Karpas-422 (cell line): Measurements from ENCODE around the gene NIFK. TPM values are rescaled to one million over a fixed set of nuclear protein-coding genes. Genes with fewer than 3 reads are reported as not detected.
"Not testable (repeated sequence)": the region's sequence is repeated elsewhere in the genome, so short reads cannot be mapped to it uniquely, and the experiment has no call there.

Experiments
- DNase-seq: peaks from one replicate; pipeline ENCODE4 v3.0.0-alpha.2; 2015
- H2AFZ ChIP-seq: fragments of 200-600 bp; sonication (generic); 2 replicates; pipeline ENCODE4 v1.6.1; 2014; ENCODE audit warnings: antibody characterized with exemption, low read length, mixed read lengths
- H3K27ac ChIP-seq: fragments of 200-600 bp; sonication (generic); 2 replicates; pipeline ENCODE4 v1.5.1; 2014; ENCODE audit warnings: mild to moderate bottlenecking, low read length, moderate library complexity
- H3K27me3 ChIP-seq: fragments of 200-600 bp; sonication (generic); 2 replicates; pipeline ENCODE4 v1.6.1; 2014; ENCODE audit warnings: low read length, mixed read lengths
- H3K36me3 ChIP-seq: fragments of 200-600 bp; sonication (generic); 2 replicates; pipeline ENCODE4 v1.6.1; 2014; ENCODE audit warnings: low read length, mixed read lengths; ENCODE audit not compliant: insufficient read depth
- H3K4me1 ChIP-seq: fragments of 200-600 bp; sonication (generic); 2 replicates; pipeline ENCODE4 v1.6.1; 2014; ENCODE audit warnings: mild to moderate bottlenecking, low read length, mixed read lengths
- H3K4me2 ChIP-seq: fragments of 200-600 bp; sonication (generic); 2 replicates; pipeline ENCODE4 v1.6.1; 2014; ENCODE audit warnings: low read length, low read depth, mild to moderate bottlenecking; ENCODE audit not compliant: poor library complexity, severe bottlenecking
- H3K4me3 ChIP-seq: fragments of 200-600 bp; sonication (generic); 2 replicates; pipeline ENCODE4 v1.5.1; 2014; ENCODE audit warnings: mild to moderate bottlenecking, antibody characterized with exemption, low read length, mixed read lengths
- H3K79me2 ChIP-seq: fragments of 200-600 bp; sonication (generic); 2 replicates; pipeline ENCODE4 v1.6.1; 2014; ENCODE audit warnings: mild to moderate bottlenecking, low read length, mixed read lengths
- H3K9ac ChIP-seq: fragments of 200-600 bp; sonication (generic); 2 replicates; pipeline ENCODE4 v1.6.0; 2014; ENCODE audit warnings: low read length
- H3K9me2 ChIP-seq: fragments of 200-600 bp; sonication (generic), shearing (Covaris generic); replicated peaks from 2 replicates; pipeline ENCODE4 v1.6.0; 2014; ENCODE audit warnings: mild to moderate bottlenecking, low read length, moderate library complexity; ENCODE audit not compliant: insufficient read depth
- H3K9me3 ChIP-seq: fragments of 300-700, 200-600 bp; sonication (generic); 2 replicates; pipeline ENCODE4 v1.6.1; 2014; ENCODE audit warnings: low read length, mixed read lengths
- H4K20me1 ChIP-seq: fragments of 200-600 bp; sonication (generic); 2 replicates; pipeline ENCODE4 v1.6.1; 2014; ENCODE audit warnings: mild to moderate bottlenecking, antibody characterized with exemption, low read length, low read depth; ENCODE audit not compliant: insufficient read depth
- total RNA-seq: library from RNA; depleted of rRNA; stranded (reverse); fragments of >200 nt; shearing (Covaris generic); gene quantifications from 2 replicates; pipeline ENCODE4 v1.2.3, GENCODE V29; 2014; ENCODE audit warnings: low replicate concordance

Gene NIFK
- total RNA-seq, 1 experiment from 2014 or later, result 88.2 TPM

- DNase-seq, result no peak
- Histone ChIP-seq H3K9ac (no peak overlapping the region), H3K9me3 (no peaks in the 10 kb centered on the region), H3K4me2 (no peak overlapping the region), H3K9me2 (no peaks in the 10 kb centered on the region), H2AFZ (no peak overlapping the region), H3K27me3 (no peaks in the 10 kb centered on the region), H3K4me1 (peaks cover 23% of the 10 kb centered on the region), H3K4me3 (no peak overlapping the region), H3K79me2 (no peaks in the 10 kb centered on the region), H3K27ac (no peak overlapping the region), H3K36me3 (no peaks in the 10 kb centered on the region), H4K20me1 (no peaks in the 10 kb centered on the region)
These were observed 39.5 kb downstream of the NIFK start for GRCh38 chr2:121697108-121697631.

DNA sequence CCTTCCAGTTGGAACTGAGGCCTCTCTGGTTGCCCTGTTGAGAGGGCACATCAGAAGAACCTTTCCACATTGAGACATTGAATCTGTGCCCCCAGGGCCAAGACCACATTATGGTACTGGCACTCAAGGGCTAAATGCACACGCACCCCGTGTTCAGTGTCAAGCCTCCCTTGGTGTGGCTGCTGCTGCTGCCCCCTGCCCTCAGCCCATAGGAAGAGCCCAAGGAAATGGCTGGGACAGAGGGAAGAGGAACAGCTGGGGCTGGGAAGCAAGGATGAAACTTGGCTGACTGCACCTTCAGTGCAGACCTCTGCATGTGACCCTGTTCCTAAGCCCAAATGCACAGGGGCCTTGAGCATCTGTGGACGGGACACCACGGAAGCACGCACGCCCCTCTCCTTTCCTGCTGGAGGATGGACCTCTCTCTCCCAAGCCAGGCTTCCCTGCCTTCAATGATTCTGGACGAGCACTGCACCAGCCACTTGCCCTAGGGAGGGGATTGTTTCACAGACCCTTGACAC lies 40.2 kb downstream of the NIFK start:
- no peak overlapping the region for H3K4me3 ChIP-seq
- H3K4me2 ChIP-seq, result no peak overlapping the region
- no peaks in the 10 kb centered on the region for H3K9me3 ChIP-seq
- no peaks in the 10 kb centered on the region for H3K36me3 ChIP-seq
- H3K27ac ChIP-seq, result no peak overlapping the region
- peaks cover 23% of the 10 kb centered on the region for H3K4me1 ChIP-seq
- no peaks in the 10 kb centered on the region for H3K27me3 ChIP-seq
- no peaks in the 10 kb centered on the region for H3K9me2 ChIP-seq
- no peaks in the 10 kb centered on the region for H4K20me1 ChIP-seq
- H3K9ac ChIP-seq, result no peak overlapping the region
- H3K79me2 ChIP-seq, result no peaks in the 10 kb centered on the region
- H2AFZ ChIP-seq, result no peak overlapping the region
- DNase-seq, result no peak

DNA sequence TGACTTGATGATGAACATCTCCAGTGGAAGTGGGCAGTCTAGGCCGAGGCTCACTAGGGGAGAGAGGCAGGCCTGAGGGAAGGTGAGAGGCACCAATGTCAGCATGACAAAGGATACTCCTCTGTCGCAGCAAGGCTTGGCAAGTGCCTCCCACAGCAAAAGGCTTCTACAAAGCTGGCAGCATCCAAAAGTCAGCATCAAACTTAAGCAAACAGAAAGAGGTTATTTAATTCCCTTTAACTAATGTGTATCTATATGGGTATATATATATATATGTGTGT lies 41.6 kb downstream of the NIFK start:
- no peak overlapping the region for H2AFZ ChIP-seq
- H3K4me3 ChIP-seq, result no peak overlapping the region
- peak overlapping the region; percentile 32 for H3K4me2 ChIP-seq

GRCh38 chr2:121694398-121695170 lies 42.1 kb downstream of the NIFK start:
- no peaks in the 10 kb centered on the region for H3K9me2 ChIP-seq
- no peaks in the 10 kb centered on the region for H3K27me3 ChIP-seq
- peak; percentile 53 for DNase-seq

More for the DNA sequence above, 41.6 kb downstream of the NIFK start:
- Histone ChIP-seq H4K20me1 (no peaks in the 10 kb centered on the region), H3K9me2 (no peaks in the 10 kb centered on the region), H3K27me3 (no peaks in the 10 kb centered on the region), H3K9ac (no peak overlapping the region), H3K9me3 (no peaks in the 10 kb centered on the region), H3K36me3 (no peaks in the 10 kb centered on the region), H3K27ac (no peak overlapping the region), H3K4me1 (peaks cover 23% of the 10 kb centered on the region), H3K79me2 (no peaks in the 10 kb centered on the region)
- DNase-seq, result no peak

DNA sequence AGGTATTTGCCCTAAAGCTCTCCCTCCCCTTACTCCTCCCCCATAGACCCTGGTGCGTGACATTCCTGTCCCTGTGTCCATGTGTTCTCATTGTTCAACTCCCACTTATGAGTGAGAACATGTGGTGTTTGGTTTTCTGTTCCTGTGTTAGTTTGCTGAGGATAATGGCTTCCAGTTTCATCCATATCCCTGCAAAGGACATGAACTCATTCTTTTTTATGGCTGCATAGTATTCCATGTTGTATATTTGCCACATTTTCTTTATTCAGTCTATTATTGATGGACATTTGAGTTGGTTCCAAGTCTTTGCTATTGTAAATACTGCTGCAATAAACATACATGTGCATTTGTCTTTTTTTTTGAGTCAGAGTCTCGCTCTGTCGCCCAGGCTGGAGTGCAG lies 46.1 kb downstream of the NIFK start:
- H3K79me2 ChIP-seq, H3K27me3 ChIP-seq, H4K20me1 ChIP-seq, H3K9ac ChIP-seq, H3K9me2 ChIP-seq, H3K27ac ChIP-seq, H2AFZ ChIP-seq, DNase-seq, H3K4me2 ChIP-seq, H3K9me3 ChIP-seq, H3K4me3 ChIP-seq, H3K36me3 ChIP-seq: not testable (repeated sequence)
- peaks cover 27% of the 10 kb centered on the region for H3K4me1 ChIP-seq

More at GRCh38 chr2:121694398-121695170, 42.1 kb downstream of the NIFK start:
- Histone ChIP-seq H3K9ac (no peak overlapping the region), H4K20me1 (no peaks in the 10 kb centered on the region), H3K9me3 (no peaks in the 10 kb centered on the region), H3K4me3 (no peak overlapping the region), H3K4me1 (peaks cover 18% of the 10 kb centered on the region), H3K36me3 (no peaks in the 10 kb centered on the region), H3K79me2 (no peaks in the 10 kb centered on the region), H2AFZ (no peak overlapping the region), H3K27ac (no peak overlapping the region), H3K4me2 (peak overlapping the region; percentile 32)

GRCh38 chr2:121690095-121690494 lies 46.6 kb downstream of the NIFK start:
- no peak overlapping the region for H2AFZ ChIP-seq
- H3K9me2 ChIP-seq, result no peaks in the 10 kb centered on the region
- no peaks in the 10 kb centered on the region for H3K9me3 ChIP-seq

DNA sequence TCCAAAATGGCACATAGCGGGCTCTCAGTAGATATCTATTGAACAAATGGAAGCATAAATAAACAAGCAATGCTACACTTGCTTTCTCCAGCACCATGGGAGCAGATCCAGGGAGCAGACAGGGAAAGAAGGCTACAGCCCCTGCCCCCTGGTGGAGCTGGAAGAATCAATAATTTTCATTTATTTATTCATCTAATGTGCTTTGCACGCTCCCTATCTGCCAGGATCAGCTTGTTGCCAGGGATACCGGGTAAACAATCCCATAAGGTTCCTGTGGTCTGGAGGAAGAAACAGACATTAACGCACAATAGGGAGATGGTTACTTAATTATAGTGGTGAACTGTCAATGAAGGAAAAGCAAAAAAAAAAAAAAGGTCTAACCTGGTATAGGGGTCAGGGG lies 47.3 kb downstream of the NIFK start:
- no peak overlapping the region for H3K27ac ChIP-seq
- no peaks in the 10 kb centered on the region for H3K79me2 ChIP-seq
- H3K4me2 ChIP-seq, result no peak overlapping the region
- DNase-seq, result no peak
- no peaks in the 10 kb centered on the region for H3K9me3 ChIP-seq
- peaks cover 19% of the 10 kb centered on the region for H3K4me1 ChIP-seq
- no peaks in the 10 kb centered on the region for H3K36me3 ChIP-seq
- no peak overlapping the region for H3K4me3 ChIP-seq
- no peaks in the 10 kb centered on the region for H3K9me2 ChIP-seq
- H3K9ac ChIP-seq, result no peak overlapping the region
- no peak overlapping the region for H2AFZ ChIP-seq
- H3K27me3 ChIP-seq, result no peaks in the 10 kb centered on the region
- H4K20me1 ChIP-seq, result no peaks in the 10 kb centered on the region

More at GRCh38 chr2:121690095-121690494, 46.6 kb downstream of the NIFK start:
- no peaks in the 10 kb centered on the region for H3K79me2 ChIP-seq
- H3K27me3 ChIP-seq, result no peaks in the 10 kb centered on the region
- no peaks in the 10 kb centered on the region for H4K20me1 ChIP-seq
- H3K36me3 ChIP-seq, result no peaks in the 10 kb centered on the region
- no peak overlapping the region for H3K9ac ChIP-seq
- peaks cover 26% of the 10 kb centered on the region for H3K4me1 ChIP-seq
- DNase-seq, result no peak
- no peak overlapping the region for H3K4me3 ChIP-seq
- no peak overlapping the region for H3K27ac ChIP-seq
- no peak overlapping the region for H3K4me2 ChIP-seq

DNA sequence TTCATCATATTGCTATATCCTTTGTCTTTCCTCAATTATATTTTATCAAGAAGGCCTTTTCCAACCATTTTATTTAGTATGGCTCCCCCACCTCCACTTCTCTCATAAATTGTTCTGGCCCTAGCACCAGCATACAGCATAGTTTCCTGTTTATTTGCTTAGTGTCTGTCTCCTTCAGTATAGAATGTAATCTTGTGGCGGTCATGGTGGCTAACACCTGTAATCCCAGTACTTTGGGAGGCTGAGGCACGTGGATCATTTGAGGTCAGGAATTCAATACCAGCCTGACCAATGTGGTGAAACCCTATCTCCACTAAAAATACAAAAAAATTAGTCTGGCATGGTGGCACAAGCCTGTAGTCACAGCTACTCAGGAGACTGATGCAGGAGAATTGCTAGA lies 47.9 kb downstream of the NIFK start:
- Histone ChIP-seq H3K9ac (no peak overlapping the region), H3K4me2 (no peak overlapping the region), H3K4me3 (no peak overlapping the region), H3K79me2 (no peaks in the 10 kb centered on the region), H4K20me1 (no peaks in the 10 kb centered on the region), H3K9me2 (no peaks in the 10 kb centered on the region), H2AFZ (no peak overlapping the region), H3K4me1 (peaks cover 17% of the 10 kb centered on the region), H3K27ac (no peak overlapping the region), H3K36me3 (no peaks in the 10 kb centered on the region), H3K9me3 (no peaks in the 10 kb centered on the region), H3K27me3 (no peaks in the 10 kb centered on the region)
- DNase-seq, result no peak
